Stomach (tissue), 4 donors: ENCODE results near the gene SLC6A20.

Source experiments
- POLR2A ChIP-seq, 4 donors: fragments of 450-650 bp; IDR thresholded peaks; one replicate each; pipeline ENCODE4 v1.6.1; 2016; ENCODE audit warnings: antibody characterized with exemption in 4 of 4, control low read depth in 2 of 4, mild to moderate bottlenecking in 1 of 4, moderate library complexity in 1 of 4
- TF ChIP-seq, protein P1 (sequence below), 7 experiments: fragments of 450-650 bp in 4 of 7; fragments of 200-600 bp in 3 of 7; sonication (generic) in 3 of 7; IDR thresholded peaks; one replicate each; pipeline ENCODE4 v1.5.1; 2016 to 2019; ENCODE audit warnings: antibody characterized with exemption in 7 of 7, control low read depth in 2 of 7, mild to moderate bottlenecking in 1 of 7

DNA sequence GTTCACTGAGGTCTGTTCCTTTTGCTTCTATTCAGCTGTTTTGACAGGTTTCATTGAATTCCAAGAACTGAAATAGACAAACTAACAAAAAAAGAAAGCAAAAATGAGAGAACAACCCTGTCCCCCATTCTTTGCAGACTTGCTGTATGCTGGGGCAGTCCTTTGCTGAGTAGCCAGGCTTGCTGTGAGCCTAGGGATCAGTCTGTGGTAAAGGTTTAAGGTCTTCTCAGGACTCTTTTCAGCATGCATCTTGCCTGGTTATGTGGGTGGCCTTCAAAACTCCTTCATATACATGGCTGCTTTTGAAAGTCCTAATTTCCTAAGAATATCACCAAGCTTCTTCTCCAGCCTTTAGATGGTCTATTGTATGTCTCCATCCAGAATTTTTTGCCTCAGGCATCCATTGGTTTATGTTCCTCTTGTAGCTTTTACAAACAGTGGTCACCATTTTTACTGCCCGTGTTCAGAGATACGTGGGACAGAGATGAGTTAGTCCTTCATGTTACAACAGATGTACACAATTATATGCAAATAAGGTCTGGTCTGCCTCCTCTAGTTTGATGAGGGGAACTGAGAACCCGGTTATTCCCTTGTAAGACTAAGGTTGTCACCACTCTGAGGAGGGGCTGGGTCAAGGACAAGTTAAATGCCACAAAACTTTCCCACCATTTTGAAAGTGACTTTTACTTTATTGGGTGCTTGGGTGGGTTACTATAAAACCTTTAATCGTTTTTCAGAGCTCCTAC is 65.8 kb downstream of the SLC6A20 start:
- no peak for TF ChIP-seq POLR2A (IDR thresholded peaks at IDR 0.05)
- TF ChIP-seq, protein P1, sequence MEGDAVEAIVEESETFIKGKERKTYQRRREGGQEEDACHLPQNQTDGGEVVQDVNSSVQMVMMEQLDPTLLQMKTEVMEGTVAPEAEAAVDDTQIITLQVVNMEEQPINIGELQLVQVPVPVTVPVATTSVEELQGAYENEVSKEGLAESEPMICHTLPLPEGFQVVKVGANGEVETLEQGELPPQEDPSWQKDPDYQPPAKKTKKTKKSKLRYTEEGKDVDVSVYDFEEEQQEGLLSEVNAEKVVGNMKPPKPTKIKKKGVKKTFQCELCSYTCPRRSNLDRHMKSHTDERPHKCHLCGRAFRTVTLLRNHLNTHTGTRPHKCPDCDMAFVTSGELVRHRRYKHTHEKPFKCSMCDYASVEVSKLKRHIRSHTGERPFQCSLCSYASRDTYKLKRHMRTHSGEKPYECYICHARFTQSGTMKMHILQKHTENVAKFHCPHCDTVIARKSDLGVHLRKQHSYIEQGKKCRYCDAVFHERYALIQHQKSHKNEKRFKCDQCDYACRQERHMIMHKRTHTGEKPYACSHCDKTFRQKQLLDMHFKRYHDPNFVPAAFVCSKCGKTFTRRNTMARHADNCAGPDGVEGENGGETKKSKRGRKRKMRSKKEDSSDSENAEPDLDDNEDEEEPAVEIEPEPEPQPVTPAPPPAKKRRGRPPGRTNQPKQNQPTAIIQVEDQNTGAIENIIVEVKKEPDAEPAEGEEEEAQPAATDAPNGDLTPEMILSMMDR (IDR thresholded peaks at IDR 0.05): no peak
